ENCODE results near the gene TLK1.

TLK1 gene

DNA sequence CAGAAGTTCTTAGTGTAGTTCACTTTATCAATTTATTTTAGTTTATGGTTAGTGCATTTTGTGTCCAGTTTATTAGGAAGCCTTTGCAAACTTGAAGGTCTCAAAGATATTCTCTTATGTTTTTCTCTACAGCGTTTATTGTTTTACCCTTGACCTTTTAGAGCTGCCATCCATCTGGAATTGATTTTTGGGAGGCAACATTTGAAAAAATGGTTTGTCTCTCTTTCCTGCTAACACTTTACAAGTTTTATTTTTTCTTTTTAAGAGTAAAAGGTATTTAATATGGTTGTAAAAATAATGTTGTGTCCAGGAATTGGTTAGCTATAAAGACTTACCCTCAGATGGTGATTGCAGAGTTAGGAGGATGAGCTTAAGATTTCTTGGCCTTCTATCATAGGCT, 217.7 kb downstream of the TLK1 start:
- no peak overlapping the region for H3K4ac ChIP-seq (ENCODE audit: low read length)
- no peak overlapping the region for H3K18ac ChIP-seq (ENCODE audit: low read length)
- no peak overlapping the region for H3K9ac ChIP-seq (ENCODE audit: low read depth, low read length, poor library complexity)
- H4K91ac ChIP-seq (ENCODE audit: low read depth, low read length, poor library complexity) = no peak overlapping the region
- peaks cover 0 to 2% of the 10 kb centered on the region in 2 donors for H3K4me1 ChIP-seq (ENCODE audit: control insufficient read depth in 2 of 2, insufficient read depth in 1 of 2, low read depth in 1 of 2, low read length in 2 of 2)
- no CpG with 5 or more reads among the region's 1 CpG for WGBS, 2 donors (ENCODE audit: extremely low coverage in 2 of 2, insufficient read length in 2 of 2, insufficient replicate concordance in 1 of 2)
- no peak overlapping the region for H4K8ac ChIP-seq (ENCODE audit: low read depth, low read length)
- H3K36me3 ChIP-seq (replicated peaks in 1 of 2; ENCODE audit: control insufficient read depth in 2 of 2, insufficient read depth in 2 of 2, low read length in 2 of 2) = peaks cover 3 to 43% of the 10 kb centered on the region in 2 donors
- no peak overlapping the region for H3K14ac ChIP-seq (ENCODE audit: low read length)
- no peak for DNase-seq (ENCODE audit: low spot score)
- H2BK120ac ChIP-seq (ENCODE audit: low read depth, low read length) = no peak overlapping the region
- no peak overlapping the region for H2BK5ac ChIP-seq (ENCODE audit: low read length)
- H3K4me2 ChIP-seq (ENCODE audit: insufficient read depth, low read length, poor library complexity, severe bottlenecking) = no peak overlapping the region
- no peak overlapping the region for H3K4me3 ChIP-seq (ENCODE audit: low read length in 2 of 2)
- H3K27me3 ChIP-seq (ENCODE audit: control insufficient read depth in 3 of 3, insufficient read depth in 3 of 3, low read depth in 1 of 3, low read length in 3 of 3) = no peaks in the 10 kb centered on the region
- H2AK5ac ChIP-seq (ENCODE audit: low read depth, low read length) = no peak overlapping the region
- H3K79me1 ChIP-seq (ENCODE audit: low read depth, low read length) = peaks cover 5% of the 10 kb centered on the region
- H2AFZ ChIP-seq (ENCODE audit: low read length) = no peak overlapping the region
- no peak overlapping the region for H3K27ac ChIP-seq (replicated peaks; ENCODE audit: low read length)
- H2BK12ac ChIP-seq (ENCODE audit: low read length) = no peak overlapping the region
- no peak overlapping the region for H3K23ac ChIP-seq (ENCODE audit: low read depth, low read length, poor library complexity)
- H3K9me3 ChIP-seq (replicated peaks in 1 of 2; ENCODE audit: control insufficient read depth in 2 of 2, insufficient read depth in 1 of 2, low read depth in 1 of 2, low read length in 2 of 2) = peaks cover 0 to 9% of the 10 kb centered on the region in 2 donors
- no peak overlapping the region for H2BK15ac ChIP-seq (ENCODE audit: low read length)

DNA sequence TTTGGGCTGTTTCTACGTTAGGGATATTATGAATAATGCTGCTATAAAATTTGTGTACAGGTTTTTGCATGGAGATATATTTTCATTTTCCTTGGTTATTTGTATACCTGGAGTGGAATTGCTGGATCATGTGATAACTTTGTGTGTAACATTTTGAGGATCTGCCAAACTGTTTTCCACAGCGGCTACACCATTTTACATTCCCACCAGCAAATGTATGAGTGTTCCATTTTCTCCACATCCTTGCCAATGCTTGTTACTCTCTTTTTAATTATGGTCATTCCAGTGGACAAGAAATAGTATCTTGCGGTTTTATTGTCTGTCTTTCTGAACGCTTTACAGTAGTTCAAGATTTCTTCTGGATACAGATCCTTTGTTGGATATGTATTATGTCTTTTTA, 218.1 kb downstream of the TLK1 start:
- Histone ChIP-seq H3K23ac (ENCODE audit: low read depth, low read length, poor library complexity) (no peak overlapping the region), H3K18ac (ENCODE audit: low read length) (no peak overlapping the region), H3K79me1 (ENCODE audit: low read depth, low read length) (peaks cover 3% of the 10 kb centered on the region), H3K4me2 (ENCODE audit: insufficient read depth, low read length, poor library complexity, severe bottlenecking) (no peak overlapping the region), H2BK15ac (ENCODE audit: low read length) (no peak overlapping the region), H3K4ac (ENCODE audit: low read length) (no peak overlapping the region), H3K14ac (ENCODE audit: low read length) (no peak overlapping the region), H3K4me3 (ENCODE audit: low read length in 2 of 2) (no peak overlapping the region), H3K36me3 (replicated peaks in 1 of 2; ENCODE audit: control insufficient read depth in 2 of 2, insufficient read depth in 2 of 2, low read length in 2 of 2) (peaks cover 3 to 43% of the 10 kb centered on the region in 2 donors), H3K4me1 (ENCODE audit: control insufficient read depth in 2 of 2, insufficient read depth in 1 of 2, low read depth in 1 of 2, low read length in 2 of 2) (peaks cover 0 to 2% of the 10 kb centered on the region in 2 donors), H2BK5ac (ENCODE audit: low read length) (no peak overlapping the region), H3K27me3 (ENCODE audit: control insufficient read depth in 3 of 3, insufficient read depth in 3 of 3, low read depth in 1 of 3, low read length in 3 of 3) (no peaks in the 10 kb centered on the region), H4K8ac (ENCODE audit: low read depth, low read length) (no peak overlapping the region), H3K27ac (replicated peaks; ENCODE audit: low read length) (no peak overlapping the region), H2BK12ac (ENCODE audit: low read length) (no peak overlapping the region), H2AFZ (ENCODE audit: low read length) (no peak overlapping the region), H3K9me3 (replicated peaks in 1 of 2; ENCODE audit: control insufficient read depth in 2 of 2, insufficient read depth in 1 of 2, low read depth in 1 of 2, low read length in 2 of 2) (peaks cover 0 to 9% of the 10 kb centered on the region in 2 donors), H2AK5ac (ENCODE audit: low read depth, low read length) (no peak overlapping the region), H3K9ac (ENCODE audit: low read depth, low read length, poor library complexity) (no peak overlapping the region), H4K91ac (ENCODE audit: low read depth, low read length, poor library complexity) (no peak overlapping the region), H2BK120ac (ENCODE audit: low read depth, low read length) (no peak overlapping the region)
- DNase-seq (ENCODE audit: low spot score) = no peak
- no CpG with 5 or more reads among the region's 4 CpGs for WGBS, 2 donors (ENCODE audit: extremely low coverage in 2 of 2, insufficient read length in 2 of 2, insufficient replicate concordance in 1 of 2)

Data from neuronal stem cell (in vitro differentiated cells).